ENCODE results near the gene RPP14.
A peak's percentile ranks its signal among the peaks of the same experiment; 100 is the strongest.
"Not testable (repeated sequence)": the region's sequence is repeated elsewhere in the genome, so short reads cannot be mapped to it uniquely, and the experiment has no call there.

The RPP14 gene

GRCh38 chr3:58305882-58306711, at the start of gene RPP14, which contains the start of gene HTD2:
TSS of gene RPP14 (plus strand) at chr3:58306245. CDS start at chr3:58310330, 4,085 bp downstream.
TSS of gene HTD2 (plus strand) at chr3:58306520. CDS start at chr3:58317614, 11,094 bp downstream.
- DNase-seq (ENCODE audit: low spot score), result peak; percentile 98

GRCh38 chr3:58256511-58256910, 49.5 kb upstream of the RPP14 start:
- no peak for DNase-seq (ENCODE audit: low spot score)

GRCh38 chr3:58258392-58259055, 47.5 kb upstream of the RPP14 start:
- DNase-seq (ENCODE audit: low spot score), result no peak

DNA sequence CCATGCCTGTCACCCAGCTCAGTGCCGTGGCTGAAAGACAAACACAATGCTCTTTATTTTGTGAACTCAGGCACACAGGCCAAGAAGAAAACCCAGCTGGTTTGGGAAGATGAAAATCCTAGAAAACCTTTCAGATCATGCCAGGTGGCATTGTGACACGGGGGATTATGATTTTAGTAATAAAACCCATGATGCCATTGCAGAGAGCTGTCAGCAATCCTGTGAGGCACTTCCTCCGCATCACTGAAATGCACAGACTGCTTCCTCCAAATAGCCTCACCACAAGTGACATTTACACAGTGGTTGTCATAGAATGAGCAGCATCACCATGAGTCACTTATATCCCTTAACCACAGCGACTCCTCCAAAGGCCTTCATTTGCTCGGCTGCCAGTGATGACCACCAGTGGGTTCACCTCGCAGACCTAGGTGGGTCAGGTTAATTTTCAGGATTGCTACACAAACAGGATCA, 45.7 kb upstream of the RPP14 start:
- no peak for DNase-seq (ENCODE audit: low spot score)

DNA sequence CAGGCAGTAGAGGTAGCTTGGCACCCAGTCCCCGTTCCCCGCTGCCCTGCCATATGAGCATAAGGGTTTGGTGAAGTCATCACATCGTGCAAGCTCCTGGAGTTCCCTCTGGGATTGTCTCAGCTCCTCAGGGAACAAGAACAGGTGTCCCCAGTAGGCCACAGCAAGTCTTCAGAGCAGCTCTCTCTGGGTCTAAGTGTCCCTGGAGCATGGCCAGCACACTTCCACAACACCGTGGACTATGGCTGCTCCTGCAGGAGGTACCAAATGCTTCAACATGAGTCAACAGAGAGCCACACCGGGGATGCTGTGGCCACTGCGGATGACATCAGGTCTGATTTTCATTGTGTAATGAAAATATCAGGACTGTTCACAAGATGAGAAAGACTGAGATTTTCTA, 45.3 kb upstream of the RPP14 start:
- no peak for DNase-seq (ENCODE audit: low spot score)

GRCh38 chr3:58261954-58262666, 43.9 kb upstream of the RPP14 start:
- no peak for DNase-seq (ENCODE audit: low spot score)

GRCh38 chr3:58266577-58266976, 39.5 kb upstream of the RPP14 start:
- no peak for DNase-seq (ENCODE audit: low spot score)

- DNase-seq (ENCODE audit: low spot score), result not testable (repeated sequence)
Observed at GRCh38 chr3:58267543-58267942, 38.5 kb upstream of the RPP14 start.

DNA sequence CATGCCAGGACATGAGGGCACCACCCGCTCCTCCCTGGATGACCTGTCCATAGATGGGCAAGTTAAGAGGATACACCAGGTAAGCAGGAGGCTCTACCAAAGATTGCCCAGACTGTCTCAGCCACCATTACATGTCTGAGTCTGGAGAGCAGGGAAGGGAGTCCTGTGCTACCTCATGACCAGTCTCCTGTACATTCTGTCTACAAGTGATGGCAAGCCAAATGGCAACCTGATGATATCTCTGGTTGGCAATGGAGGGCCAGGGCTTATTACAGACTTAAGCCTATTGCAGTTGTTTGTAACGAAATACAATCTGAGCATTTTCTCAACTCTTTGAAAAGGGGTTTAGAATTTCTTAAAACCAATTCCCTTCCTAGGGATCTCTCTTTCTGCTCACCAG, 36.7 kb upstream of the RPP14 start:
- no peak for DNase-seq (ENCODE audit: low spot score)

GRCh38 chr3:58270485-58270884, 35.6 kb upstream of the RPP14 start:
- no peak for DNase-seq (ENCODE audit: low spot score)

DNA sequence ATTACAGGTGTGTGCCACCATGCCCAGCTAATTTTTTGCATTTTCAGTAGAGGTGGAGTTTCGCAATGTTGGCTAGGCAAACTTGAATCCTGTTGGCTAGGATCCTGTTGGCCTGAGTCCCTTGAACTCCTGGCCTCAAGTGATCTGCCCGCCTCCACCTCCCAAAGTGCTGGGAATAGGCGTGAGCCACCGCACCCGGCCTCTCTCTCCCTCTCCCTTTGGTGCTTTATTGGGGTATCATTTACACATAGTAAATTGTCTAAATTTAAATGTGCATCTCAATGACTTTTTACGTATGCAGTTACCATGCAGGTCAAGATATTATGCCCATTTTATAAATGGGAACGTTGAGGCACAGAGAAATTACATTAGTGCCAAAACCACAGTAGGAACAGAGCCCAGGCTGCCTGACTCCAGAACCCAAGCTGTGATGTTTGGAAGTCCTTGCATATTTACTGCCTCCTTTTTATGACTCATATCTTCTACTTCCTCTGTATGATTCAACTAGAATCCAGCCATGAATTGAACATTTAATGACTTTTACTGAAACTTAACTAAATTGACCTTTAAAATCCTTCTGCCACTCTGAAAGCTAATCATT, 34.0 kb upstream of the RPP14 start:
- no peak for DNase-seq (ENCODE audit: low spot score)

- no peak for DNase-seq (ENCODE audit: low spot score)
Observed at GRCh38 chr3:58272891-58273290, 33.2 kb upstream of the RPP14 start.

DNA sequence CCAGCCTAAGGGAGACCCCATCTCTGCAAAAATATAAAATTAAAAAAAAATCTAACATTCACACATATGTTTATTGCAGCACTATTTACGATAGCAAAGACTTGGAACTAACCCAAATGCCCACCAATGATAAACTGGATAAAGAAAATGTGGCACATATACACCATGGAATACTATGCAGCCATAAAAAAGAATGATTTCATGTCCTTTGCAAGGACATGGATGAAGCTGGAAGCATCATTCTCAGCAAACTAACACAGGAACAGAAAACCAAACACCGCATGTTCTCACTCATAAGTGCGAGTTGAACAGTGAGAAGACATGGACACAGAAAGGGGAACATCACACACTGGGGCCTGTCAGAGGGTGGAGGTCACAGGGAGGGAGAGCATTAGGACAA, 32.7 kb upstream of the RPP14 start:
- DNase-seq (ENCODE audit: low spot score), result not testable (repeated sequence)

GRCh38 chr3:58274027-58274614, 31.9 kb upstream of the RPP14 start:
- DNase-seq (ENCODE audit: low spot score), result no peak

GRCh38 chr3:58281069-58281468, 25.0 kb upstream of the RPP14 start:
- no peak for DNase-seq (ENCODE audit: low spot score)

- DNase-seq (ENCODE audit: low spot score), result no peak
Observed at GRCh38 chr3:58285334-58285733, 20.7 kb upstream of the RPP14 start.

GRCh38 chr3:58287354-58287753, 18.7 kb upstream of the RPP14 start:
- no peak for DNase-seq (ENCODE audit: low spot score)

GRCh38 chr3:58288011-58288728, 17.9 kb upstream of the RPP14 start:
- DNase-seq (ENCODE audit: low spot score), result no peak

DNA sequence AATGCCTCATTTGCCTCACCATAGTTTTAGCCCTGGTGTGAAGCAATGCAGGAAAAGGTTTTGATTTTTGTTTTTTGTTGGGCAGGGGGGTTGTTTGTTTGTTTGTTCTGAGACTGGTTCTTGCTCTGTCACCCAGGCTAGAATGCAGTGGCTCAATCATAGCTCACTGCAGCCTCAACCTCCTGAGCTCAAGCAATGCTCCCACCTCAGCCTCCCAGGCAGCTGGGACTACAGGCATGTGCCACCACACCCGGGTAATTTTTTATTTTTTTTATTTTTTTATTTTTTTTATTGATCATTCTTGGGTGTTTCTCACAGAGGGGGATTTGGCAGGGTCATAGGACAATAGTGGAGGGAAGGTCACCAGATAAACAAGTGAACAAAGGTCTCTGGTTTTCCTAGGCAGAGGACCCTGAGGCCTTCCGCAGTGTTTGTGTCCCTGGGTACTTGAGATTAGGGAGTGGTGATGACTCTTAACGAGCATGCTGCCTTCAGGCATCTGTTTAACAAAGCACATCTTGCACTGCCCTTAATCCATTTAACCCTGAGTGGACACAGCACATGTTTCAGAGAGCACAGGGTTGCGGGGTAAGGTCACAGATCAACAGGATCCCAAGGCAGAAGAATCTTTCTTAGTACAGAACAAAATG, 17.0 kb upstream of the RPP14 start:
- not testable (repeated sequence) for DNase-seq (ENCODE audit: low spot score)

DNA sequence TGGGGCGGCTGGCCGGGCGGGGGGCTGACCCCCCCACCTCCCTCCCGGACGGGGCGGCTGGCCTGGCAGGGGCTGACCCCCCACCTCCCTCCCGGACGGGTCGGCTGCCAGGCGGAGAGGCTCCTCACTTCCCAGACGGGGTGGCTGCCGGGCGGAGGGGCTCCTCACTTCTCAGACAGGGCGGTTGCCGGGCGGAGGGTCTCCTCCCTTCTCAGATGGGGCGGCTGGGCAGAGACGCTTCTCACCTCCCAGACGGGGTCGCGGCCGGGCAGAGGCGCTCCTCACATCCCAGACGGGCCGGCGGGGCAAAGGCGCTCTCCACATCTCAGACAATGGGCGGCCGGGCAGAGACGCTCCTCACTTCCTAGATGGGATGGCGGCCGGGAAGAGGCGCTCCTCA, 15.6 kb upstream of the RPP14 start:
- not testable (repeated sequence) for DNase-seq (ENCODE audit: low spot score)

All from hematopoietic multipotent progenitor cell treated with erythropoietin and hydrocortisone succinate and interleukin-3 and kit ligand, for 15 days (in vitro differentiated cells).